Epithelial cell of esophagus (primary cell): Measurements from ENCODE around the gene STEEP1.
"Not testable (repeated sequence)": the region's sequence is repeated elsewhere in the genome, so short reads cannot be mapped to it uniquely, and the experiment has no call there.

Experiments
- DNase-seq: peaks from one replicate; pipeline ENCODE4 v3.0.0; 2010; ENCODE audit warnings: low read depth
- H3K4me3 ChIP-seq: 2 replicates; pipeline ENCODE4 v1.5.1; 2011; ENCODE audit warnings: mild to moderate bottlenecking, low read length, control low read depth
- TF ChIP-seq, protein P1 (sequence below): IDR thresholded peaks from 2 replicates; pipeline ENCODE4 v1.5.1; 2011; ENCODE audit warnings: low read depth, mild to moderate bottlenecking, low read length, control low read depth, inconsistent platforms; ENCODE audit not compliant: insufficient read depth; ENCODE audit errors: missing control alignments

The STEEP1 gene

GRCh38 chrX:119507206-119507605 lies 58.0 kb downstream of the STEEP1 start:
- TF ChIP-seq, protein P1, sequence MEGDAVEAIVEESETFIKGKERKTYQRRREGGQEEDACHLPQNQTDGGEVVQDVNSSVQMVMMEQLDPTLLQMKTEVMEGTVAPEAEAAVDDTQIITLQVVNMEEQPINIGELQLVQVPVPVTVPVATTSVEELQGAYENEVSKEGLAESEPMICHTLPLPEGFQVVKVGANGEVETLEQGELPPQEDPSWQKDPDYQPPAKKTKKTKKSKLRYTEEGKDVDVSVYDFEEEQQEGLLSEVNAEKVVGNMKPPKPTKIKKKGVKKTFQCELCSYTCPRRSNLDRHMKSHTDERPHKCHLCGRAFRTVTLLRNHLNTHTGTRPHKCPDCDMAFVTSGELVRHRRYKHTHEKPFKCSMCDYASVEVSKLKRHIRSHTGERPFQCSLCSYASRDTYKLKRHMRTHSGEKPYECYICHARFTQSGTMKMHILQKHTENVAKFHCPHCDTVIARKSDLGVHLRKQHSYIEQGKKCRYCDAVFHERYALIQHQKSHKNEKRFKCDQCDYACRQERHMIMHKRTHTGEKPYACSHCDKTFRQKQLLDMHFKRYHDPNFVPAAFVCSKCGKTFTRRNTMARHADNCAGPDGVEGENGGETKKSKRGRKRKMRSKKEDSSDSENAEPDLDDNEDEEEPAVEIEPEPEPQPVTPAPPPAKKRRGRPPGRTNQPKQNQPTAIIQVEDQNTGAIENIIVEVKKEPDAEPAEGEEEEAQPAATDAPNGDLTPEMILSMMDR, result no peak
- no peak for DNase-seq
- no peak overlapping the region for H3K4me3 ChIP-seq

DNA sequence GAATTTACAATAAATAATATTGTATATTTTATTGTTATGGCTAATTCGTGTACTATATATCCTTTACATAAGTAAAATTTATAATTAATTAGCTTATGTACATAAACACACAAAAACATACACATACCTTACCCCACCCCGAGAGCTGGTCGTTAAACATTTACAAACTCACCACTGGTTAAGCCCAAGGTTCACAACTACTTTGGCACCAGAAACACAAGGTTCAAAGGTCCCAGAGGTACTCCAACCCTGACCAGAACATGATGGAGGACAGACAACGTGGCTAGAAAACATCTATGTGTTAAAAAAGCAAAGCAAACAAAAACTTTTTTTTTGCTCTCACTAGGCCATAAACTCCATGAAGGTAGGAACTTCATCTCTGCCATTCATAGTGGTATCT lies 59.3 kb downstream of the STEEP1 start:
- TF ChIP-seq, protein P1, result no peak
- DNase-seq, result no peak
- H3K4me3 ChIP-seq, result no peak overlapping the region

GRCh38 chrX:119505145-119505544 lies 60.1 kb downstream of the STEEP1 start:
- DNase-seq, result not testable (repeated sequence)

DNA sequence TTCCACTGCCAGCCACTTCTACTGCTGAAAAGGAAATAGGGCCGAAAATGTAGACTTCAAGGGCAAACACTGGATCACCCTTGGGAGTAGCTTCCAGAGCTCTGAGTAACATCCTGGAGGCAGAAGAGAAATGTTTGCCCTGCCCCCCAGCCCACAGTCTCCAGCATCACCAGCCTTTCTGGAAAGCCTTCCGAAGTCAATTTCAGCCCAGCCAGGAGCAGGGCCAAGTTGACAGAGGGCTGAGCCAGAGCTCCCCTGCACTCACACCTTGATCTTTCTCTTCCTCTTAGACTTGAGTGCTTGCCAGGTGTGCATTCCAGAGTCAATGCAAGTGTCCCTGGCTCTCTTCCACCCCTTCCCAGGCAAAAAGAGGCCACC lies 61.7 kb downstream of the STEEP1 start:
- H3K4me3 ChIP-seq, result no peak overlapping the region
- DNase-seq, result peak; percentile 83
- TF ChIP-seq, protein P1, result no peak

More at GRCh38 chrX:119505145-119505544, 60.1 kb downstream of the STEEP1 start:
- not testable (repeated sequence) for H3K4me3 ChIP-seq

- no peak overlapping the region for H3K4me3 ChIP-seq
- DNase-seq, result peak; percentile 74
- TF ChIP-seq, protein P1, result no peak
Observed at GRCh38 chrX:119502727-119503483, 62.3 kb downstream of the STEEP1 start.

DNA sequence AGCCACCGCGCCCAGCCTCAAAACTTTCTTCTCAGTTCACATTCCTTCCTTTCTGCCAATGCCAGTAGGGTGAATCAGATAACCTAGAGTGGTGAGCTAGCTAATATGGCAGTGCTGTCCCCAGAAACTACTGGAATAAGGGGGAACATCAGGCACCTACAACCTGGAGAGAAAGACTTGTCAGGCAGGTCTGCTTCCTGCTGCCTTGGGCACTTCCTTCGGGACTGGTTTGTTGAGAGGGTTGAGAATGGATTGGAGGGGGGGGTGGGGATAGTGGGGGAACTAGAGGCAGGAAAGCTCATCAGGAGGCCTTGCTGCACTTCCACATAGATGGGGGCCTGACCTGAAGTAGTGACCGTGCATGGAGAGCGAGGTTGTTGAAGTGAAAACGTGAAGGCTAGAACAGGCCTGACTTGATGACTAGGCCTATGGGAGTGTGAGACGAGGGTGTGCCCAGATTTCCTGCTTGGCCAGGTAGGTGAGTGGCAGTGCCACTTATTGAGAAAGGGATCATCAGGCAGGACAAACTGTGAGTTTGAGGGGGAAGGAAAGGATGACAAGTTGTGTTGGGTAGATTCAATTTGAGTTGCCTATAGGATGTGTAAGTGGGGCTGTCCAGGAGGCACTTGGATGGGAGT lies 63.6 kb downstream of the STEEP1 start:
- H3K4me3 ChIP-seq, result no peak overlapping the region
- DNase-seq, result peak; percentile 75
- TF ChIP-seq, protein P1, result no peak

- no peak overlapping the region for H3K4me3 ChIP-seq
- TF ChIP-seq, protein P1, result no peak
Observed at GRCh38 chrX:119500061-119500800, 65.0 kb downstream of the STEEP1 start.

More at GRCh38 chrX:119500061-119500800, 65.0 kb downstream of the STEEP1 start:
- DNase-seq, result no peak
